ENCODE data around the gene GAB2.

- TF ChIP-seq, protein P1, sequence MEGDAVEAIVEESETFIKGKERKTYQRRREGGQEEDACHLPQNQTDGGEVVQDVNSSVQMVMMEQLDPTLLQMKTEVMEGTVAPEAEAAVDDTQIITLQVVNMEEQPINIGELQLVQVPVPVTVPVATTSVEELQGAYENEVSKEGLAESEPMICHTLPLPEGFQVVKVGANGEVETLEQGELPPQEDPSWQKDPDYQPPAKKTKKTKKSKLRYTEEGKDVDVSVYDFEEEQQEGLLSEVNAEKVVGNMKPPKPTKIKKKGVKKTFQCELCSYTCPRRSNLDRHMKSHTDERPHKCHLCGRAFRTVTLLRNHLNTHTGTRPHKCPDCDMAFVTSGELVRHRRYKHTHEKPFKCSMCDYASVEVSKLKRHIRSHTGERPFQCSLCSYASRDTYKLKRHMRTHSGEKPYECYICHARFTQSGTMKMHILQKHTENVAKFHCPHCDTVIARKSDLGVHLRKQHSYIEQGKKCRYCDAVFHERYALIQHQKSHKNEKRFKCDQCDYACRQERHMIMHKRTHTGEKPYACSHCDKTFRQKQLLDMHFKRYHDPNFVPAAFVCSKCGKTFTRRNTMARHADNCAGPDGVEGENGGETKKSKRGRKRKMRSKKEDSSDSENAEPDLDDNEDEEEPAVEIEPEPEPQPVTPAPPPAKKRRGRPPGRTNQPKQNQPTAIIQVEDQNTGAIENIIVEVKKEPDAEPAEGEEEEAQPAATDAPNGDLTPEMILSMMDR (IDR thresholded peaks at IDR 0.05): no peak
- TF ChIP-seq POLR2A (IDR thresholded peaks at IDR 0.05): no peak
Observed at GRCh38 chr11:78200553-78200952, 217.1 kb downstream of the GAB2 start.

Data from lower leg skin (tissue), 3 donors.